CD4-positive, alpha-beta T cell (primary cell): ENCODE data around the gene MYDGF. TPM values are rescaled to one million over a fixed set of nuclear protein-coding genes. Genes with fewer than 3 reads are reported as not detected.
A peak's percentile ranks its signal among the peaks of the same experiment; 100 is the strongest.

Experiments used
- ATAC-seq: fragments of 200-7000 bp; cut with Tn5 transposase; one replicate; pipeline ENCODE4 v1.10.0; 2022; ENCODE audit warnings: mild to moderate bottlenecking; ENCODE audit not compliant: poor library complexity
- CTCF ChIA-PET: fragments of 350-600 bp; sonication (Branson Sonifier 250); formaldehyde crosslinking; loops from one replicate; lab custom pipeline; 2021; ENCODE audit warnings: antibody characterized with exemption, inconsistent platforms; lab: Charles Lee
- POLR2A ChIA-PET: fragments of 350-600 bp; sonication (Branson Sonifier 250); formaldehyde crosslinking; loops from one replicate; lab custom pipeline; 2021; ENCODE audit warnings: antibody characterized with exemption, inconsistent platforms; lab: Charles Lee
- DNase-seq, 14 experiments: peaks; one replicate each; pipeline ENCODE4 v3.0.0-alpha.2; 2013 to 2020; ENCODE audit warnings: mixed read lengths in 2 of 14
- H3K27ac ChIP-seq, 2 donors: one replicate each; pipeline versions ENCODE4 v1.5.1 to v1.7.0; 2013; ENCODE audit warnings: low read length in 2 of 2, low read depth in 1 of 2, mild to moderate bottlenecking in 1 of 2
- H3K27me3 ChIP-seq, 2 experiments: 1 replicate in 1 of 2; 2 replicates in 1 of 2; pipeline versions ENCODE4 v1.6.1 to v1.7.0; 2013; ENCODE audit warnings: low read length in 2 of 2, control low read depth in 1 of 2, mild to moderate bottlenecking in 1 of 2, moderate library complexity in 1 of 2; ENCODE audit not compliant: insufficient read depth in 2 of 2, control insufficient read depth in 1 of 2
- H3K36me3 ChIP-seq: one replicate; pipeline ENCODE4 v1.6.1; 2013; ENCODE audit warnings: low read length, control low read depth; ENCODE audit not compliant: insufficient read depth
- H3K4me1 ChIP-seq: one replicate; pipeline ENCODE4 v1.6.1; 2013; ENCODE audit warnings: low read length, control low read depth; ENCODE audit not compliant: insufficient read depth
- H3K4me3 ChIP-seq: one replicate; pipeline ENCODE4 v1.5.1; 2013; ENCODE audit warnings: mild to moderate bottlenecking, low read length, moderate library complexity
- H3K9me3 ChIP-seq, 2 experiments: 1 replicate in 1 of 2; 2 replicates in 1 of 2; pipeline versions ENCODE4 v1.6.1 to v1.7.0; 2013; ENCODE audit warnings: low read length in 2 of 2, mild to moderate bottlenecking in 2 of 2, control low read depth in 1 of 2, moderate library complexity in 1 of 2; ENCODE audit not compliant: control insufficient read depth in 1 of 2, insufficient read depth in 1 of 2
- H3K27ac Mint-ChIP-seq: one replicate; pipeline ENCODE4 v1.8.0; 2020; ENCODE audit warnings: mixed read lengths
- H3K27me3 Mint-ChIP-seq: one replicate; pipeline ENCODE4 v1.8.0; 2021; ENCODE audit warnings: mixed read lengths
- H3K36me3 Mint-ChIP-seq: one replicate; pipeline ENCODE4 v1.8.0; 2021; ENCODE audit warnings: low read depth, mixed read lengths
- H3K4me1 Mint-ChIP-seq: one replicate; pipeline ENCODE4 v1.8.0; 2021; ENCODE audit warnings: low read depth, mixed read lengths
- H3K4me3 Mint-ChIP-seq: one replicate; pipeline ENCODE4 v1.8.0; 2020; ENCODE audit warnings: mild to moderate bottlenecking, mixed read lengths
- H3K9me3 Mint-ChIP-seq: one replicate; pipeline ENCODE4 v1.8.0; 2020; ENCODE audit warnings: mixed read lengths
- intact Hi-C, 2 experiments: fragments of 100-400 bp; cut with DNase I in 1 of 2; cut with micrococcal nuclease in 1 of 2; formaldehyde crosslinking; loops; one replicate each; pipeline versions ENCODE4 v1.15.1 to v1.9.0; 2023 to 2025; cut with DNase I, micrococcal nuclease
- total RNA-seq, 174 experiments: library from RNA in 2 of 174; stranded (reverse) in 2 of 174; gene quantifications; one replicate each; pipeline ENCODE4 v1.2.3 and lab custom pipeline; 2021 to 2026
- TF ChIP-seq, protein P1 (sequence below): fragments of 200-600 bp; IDR thresholded peaks from one replicate; pipeline ENCODE4 v1.8.0; 2022; ENCODE audit warnings: antibody characterized with exemption, mild to moderate bottlenecking

MYDGF gene
- total RNA-seq, 2 experiments from 2014 or later: 22.0 to 23.0 TPM

DNA sequence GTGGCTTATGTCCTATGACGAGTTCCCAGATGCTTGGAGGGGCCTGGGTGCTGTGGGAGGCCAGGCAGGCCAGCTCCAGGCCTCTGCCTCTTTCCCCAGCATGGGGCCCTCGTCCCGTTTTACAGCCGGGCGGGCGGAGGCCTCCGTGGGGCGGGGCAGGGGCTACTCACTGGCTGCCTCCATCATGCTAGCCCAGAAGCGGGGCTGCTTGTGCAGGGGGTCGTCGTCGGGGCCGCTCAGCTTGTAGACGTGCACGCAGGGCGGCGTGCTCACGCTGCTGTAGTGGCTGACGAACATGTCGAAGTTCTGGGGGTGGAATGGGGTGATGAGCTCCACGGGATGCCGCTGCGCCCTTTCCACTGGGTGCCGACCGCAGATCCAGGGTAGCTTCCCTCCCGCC lies 18.4 kb upstream of the MYDGF start:
- Histone ChIP-seq H3K27ac (no peak overlapping the region), H3K4me1 (no peaks in the 10 kb centered on the region), H3K36me3 (peaks cover 72% of the 10 kb centered on the region), H3K4me3 (no peak overlapping the region), H3K27me3 (no peaks in the 10 kb centered on the region), H3K9me3 (no peaks in the 10 kb centered on the region)
- Mint-ChIP-seq H3K27ac (no peak overlapping the region), H3K4me3 (no peak overlapping the region), H3K4me1 (no peaks in the 10 kb centered on the region), H3K36me3 (peaks cover 64% of the 10 kb centered on the region), H3K27me3 (no peaks in the 10 kb centered on the region), H3K9me3 (no peaks in the 10 kb centered on the region)
- ATAC-seq (no peak), DNase-seq (peak in 1 of 14 experiments; percentile 15)
- ChIA-PET POLR2A (no interaction called here), CTCF (no interaction called here)
- intact Hi-C loops: no loop called here
- TF ChIP-seq, protein P1, sequence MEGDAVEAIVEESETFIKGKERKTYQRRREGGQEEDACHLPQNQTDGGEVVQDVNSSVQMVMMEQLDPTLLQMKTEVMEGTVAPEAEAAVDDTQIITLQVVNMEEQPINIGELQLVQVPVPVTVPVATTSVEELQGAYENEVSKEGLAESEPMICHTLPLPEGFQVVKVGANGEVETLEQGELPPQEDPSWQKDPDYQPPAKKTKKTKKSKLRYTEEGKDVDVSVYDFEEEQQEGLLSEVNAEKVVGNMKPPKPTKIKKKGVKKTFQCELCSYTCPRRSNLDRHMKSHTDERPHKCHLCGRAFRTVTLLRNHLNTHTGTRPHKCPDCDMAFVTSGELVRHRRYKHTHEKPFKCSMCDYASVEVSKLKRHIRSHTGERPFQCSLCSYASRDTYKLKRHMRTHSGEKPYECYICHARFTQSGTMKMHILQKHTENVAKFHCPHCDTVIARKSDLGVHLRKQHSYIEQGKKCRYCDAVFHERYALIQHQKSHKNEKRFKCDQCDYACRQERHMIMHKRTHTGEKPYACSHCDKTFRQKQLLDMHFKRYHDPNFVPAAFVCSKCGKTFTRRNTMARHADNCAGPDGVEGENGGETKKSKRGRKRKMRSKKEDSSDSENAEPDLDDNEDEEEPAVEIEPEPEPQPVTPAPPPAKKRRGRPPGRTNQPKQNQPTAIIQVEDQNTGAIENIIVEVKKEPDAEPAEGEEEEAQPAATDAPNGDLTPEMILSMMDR: no peak

DNA sequence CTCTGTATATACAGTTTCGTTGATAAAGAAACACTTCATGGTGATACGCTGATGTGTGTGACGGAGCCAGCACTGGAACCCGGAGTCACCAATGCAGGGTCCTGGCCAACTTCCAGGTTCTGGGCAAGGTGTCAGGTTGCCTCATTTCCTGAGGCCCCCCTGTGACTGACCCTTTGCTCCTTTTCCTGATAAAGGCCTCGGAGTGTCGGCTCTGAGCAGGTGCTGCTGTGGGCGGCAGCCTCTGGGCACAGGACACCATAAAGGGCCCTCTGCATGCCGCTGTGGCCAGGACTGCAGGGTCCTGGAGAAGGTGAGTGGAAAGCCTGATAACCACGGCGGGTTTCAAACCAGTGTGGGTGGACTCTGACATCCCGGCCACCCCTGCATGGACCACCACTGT lies 17.3 kb upstream of the MYDGF start:
- peaks cover 59% of the 10 kb centered on the region for H3K36me3 Mint-ChIP-seq
- no peak for ATAC-seq
- no peaks in the 10 kb centered on the region for H3K27me3 ChIP-seq
- H3K9me3 Mint-ChIP-seq: no peaks in the 10 kb centered on the region
- no peak overlapping the region for H3K27ac Mint-ChIP-seq
- intact Hi-C loops: no loop called here
- H3K4me1 Mint-ChIP-seq: no peaks in the 10 kb centered on the region
- DNase-seq: no peak
- H3K9me3 ChIP-seq: no peaks in the 10 kb centered on the region
- CTCF ChIA-PET: no interaction called here
- H3K36me3 ChIP-seq: peaks cover 68% of the 10 kb centered on the region
- H3K4me3 Mint-ChIP-seq: no peak overlapping the region
- H3K27ac ChIP-seq: no peak overlapping the region
- H3K4me3 ChIP-seq: no peak overlapping the region
- POLR2A ChIA-PET: no interaction called here
- no peaks in the 10 kb centered on the region for H3K27me3 Mint-ChIP-seq
- no peaks in the 10 kb centered on the region for H3K4me1 ChIP-seq
- TF ChIP-seq, protein P1: no peak

DNA sequence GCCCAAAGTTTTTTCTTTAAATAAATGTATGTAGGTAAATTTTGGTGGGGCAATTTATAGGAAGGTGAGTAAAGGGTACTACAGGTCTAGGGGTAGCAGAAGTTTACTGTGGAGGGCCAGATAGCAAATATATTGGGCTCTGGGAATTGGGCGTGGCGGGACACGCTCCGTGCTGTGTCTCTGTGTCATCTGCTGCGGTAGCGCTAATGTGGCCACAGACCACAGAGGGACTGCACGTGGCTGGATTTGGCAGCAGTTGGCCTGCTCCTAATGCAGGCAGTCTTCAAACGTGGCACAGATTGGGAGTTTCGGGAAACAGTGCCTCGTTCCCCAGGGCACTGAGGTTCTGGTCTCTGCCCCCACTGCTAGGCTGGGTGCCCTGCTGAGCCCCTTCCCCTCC lies 16.6 kb upstream of the MYDGF start:
- no peaks in the 10 kb centered on the region for H3K9me3 ChIP-seq
- no peaks in the 10 kb centered on the region for H3K4me1 ChIP-seq
- ChIA-PET POLR2A (no interaction called here), CTCF (no interaction called here)
- TF ChIP-seq, protein P1: no peak
- intact Hi-C loops: no loop called here
- H3K36me3 ChIP-seq: peaks cover 66% of the 10 kb centered on the region
- no peaks in the 10 kb centered on the region for H3K27me3 ChIP-seq
- Mint-ChIP-seq H3K4me3 (no peak overlapping the region), H3K4me1 (no peaks in the 10 kb centered on the region), H3K9me3 (no peaks in the 10 kb centered on the region), H3K36me3 (peaks cover 59% of the 10 kb centered on the region), H3K27me3 (no peaks in the 10 kb centered on the region), H3K27ac (no peak overlapping the region)
- ATAC-seq: no peak
- H3K27ac ChIP-seq: no peak overlapping the region
- no peak overlapping the region for H3K4me3 ChIP-seq
- DNase-seq: no peak
